HG02798 (cell line): ENCODE data around the gene ZNF560.
A peak's percentile ranks its signal among the peaks of the same experiment; 100 is the strongest.

Experiments used
- ATAC-seq: cut with Tn5 transposase; IDR thresholded peaks from one replicate; pipeline ENCODE4 v1.9.1; 2021; ENCODE audit warnings: mild to moderate bottlenecking; ENCODE audit not compliant: unreplicated experiment, poor library complexity

The ZNF560 gene

GRCh38 chr19:9445037-9445436 is 53.4 kb downstream of the ZNF560 start:
- ATAC-seq = no peak

GRCh38 chr19:9436358-9436757 is 62.1 kb downstream of the ZNF560 start:
- no peak for ATAC-seq

- peak; percentile 93 for ATAC-seq
Measured at GRCh38 chr19:9435279-9436268, 62.8 kb downstream of the ZNF560 start, which contains the start of gene ZNF266. TSS of gene ZNF266 (minus strand) at chr19:9435573. CDS start at chr19:9420089, 15,484 bp downstream.

GRCh38 chr19:9431475-9431874 is 66.9 kb downstream of the ZNF560 start:
- ATAC-seq = no peak

GRCh38 chr19:9430444-9430843 is 68.0 kb downstream of the ZNF560 start:
- ATAC-seq = no peak

- no peak for ATAC-seq
Measured at GRCh38 chr19:9427941-9428340, 70.5 kb downstream of the ZNF560 start.
